Measurements from ENCODE around the gene ARHGAP45.
A peak's percentile ranks its signal among the peaks of the same experiment; 100 is the strongest.

ARHGAP45 gene

DNA sequence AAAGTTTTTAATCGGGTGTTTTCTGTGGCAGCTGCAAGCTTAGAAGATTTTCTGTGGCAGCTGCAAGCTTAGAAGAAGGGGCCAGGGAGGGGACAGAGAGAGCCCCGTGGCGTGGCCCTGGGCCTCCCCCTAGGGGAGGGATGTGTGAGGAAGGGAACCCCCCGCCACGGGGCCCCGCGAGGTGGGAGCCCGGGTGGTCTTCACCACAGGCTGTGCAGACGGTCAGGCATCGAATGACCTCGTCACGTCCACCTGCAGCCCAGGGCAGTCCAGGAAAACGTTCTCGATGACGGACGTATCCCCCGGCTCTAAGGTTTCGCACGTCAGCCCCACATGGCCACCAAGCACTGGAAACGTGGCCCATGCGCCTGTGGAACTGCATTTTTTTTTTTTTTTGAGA lies 19.6 kb downstream of the ARHGAP45 start:
- DNase-seq (ENCODE audit: low spot score): no peak

DNA sequence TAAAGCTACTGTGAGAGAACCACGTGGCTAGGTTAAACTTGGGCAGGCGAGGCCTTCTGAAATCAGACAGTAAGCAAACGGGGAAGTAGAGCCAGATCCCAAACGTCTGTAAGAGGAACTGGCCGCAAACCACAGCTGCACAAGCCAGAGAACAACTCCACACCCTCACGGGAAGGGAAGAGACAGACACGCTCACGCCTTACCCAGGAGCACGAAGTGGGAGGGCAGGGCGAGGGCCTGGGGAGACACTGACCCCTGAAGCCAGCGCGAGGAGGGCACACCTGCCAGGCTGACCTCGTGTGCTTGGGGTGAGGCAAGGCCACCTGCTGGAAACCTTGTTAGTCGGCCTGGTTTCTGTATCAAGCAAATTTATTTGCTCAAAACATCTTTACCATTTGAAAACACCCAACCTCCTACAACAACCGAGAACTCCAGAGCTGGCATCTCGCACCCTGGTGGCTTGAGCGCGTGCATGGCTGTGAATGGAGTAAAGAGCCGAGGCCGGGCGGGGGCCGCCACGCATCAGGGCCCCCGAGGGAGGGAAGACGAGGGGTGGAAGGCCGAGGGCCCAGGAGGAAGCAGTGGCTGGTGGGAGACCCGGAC lies 20.9 kb downstream of the ARHGAP45 start:
- DNase-seq (ENCODE audit: low spot score): no peak

GRCh38 chr19:1088416-1089010 lies 21.5 kb downstream of the ARHGAP45 start:
- no peak for DNase-seq (ENCODE audit: low spot score)

GRCh38 chr19:1089126-1089771 lies 22.3 kb downstream of the ARHGAP45 start:
- no peak for DNase-seq (ENCODE audit: low spot score)

- no peak for DNase-seq (ENCODE audit: low spot score)
These were observed 22.9 kb downstream of the ARHGAP45 start for GRCh38 chr19:1089891-1090290.

DNA sequence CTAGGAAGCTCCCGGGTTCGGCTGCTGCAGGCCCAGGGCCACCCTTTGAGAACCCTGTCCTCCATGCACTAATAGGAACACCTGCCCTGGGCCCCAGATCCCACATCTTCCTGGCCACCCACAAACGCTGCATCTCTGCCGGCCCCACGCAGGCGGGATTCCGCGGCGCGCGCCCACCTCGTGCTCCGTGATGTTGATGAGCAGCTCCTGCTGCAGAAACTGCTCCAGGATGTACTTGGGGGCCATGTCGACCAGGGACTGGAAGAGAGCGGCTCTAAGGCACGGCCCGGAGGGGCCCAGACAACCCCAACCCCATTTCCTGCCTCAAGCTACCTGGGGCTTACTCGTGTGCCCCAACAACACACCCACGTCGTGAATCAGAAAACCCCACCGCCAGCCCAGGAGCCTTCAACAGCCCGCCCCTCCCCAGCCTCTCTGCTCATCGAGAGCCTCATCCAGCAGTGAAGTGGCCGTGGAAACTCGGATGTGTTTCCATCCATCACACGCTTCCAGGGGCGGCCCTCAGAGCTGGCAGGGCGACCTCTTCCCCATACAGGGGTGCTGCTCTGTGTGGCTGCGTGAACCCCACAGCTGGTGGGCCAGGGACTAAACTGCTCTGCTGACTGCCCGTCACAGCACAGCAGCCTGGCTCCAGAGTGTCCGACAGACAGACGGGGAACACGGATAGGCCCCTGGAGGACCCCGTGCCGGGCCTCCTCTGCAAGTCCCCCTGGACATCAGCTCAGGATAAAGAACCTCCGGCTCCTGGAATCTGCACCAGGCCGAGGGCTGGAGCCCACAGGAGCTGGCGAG lies 24.0 kb downstream of the ARHGAP45 start:
- no peak for DNase-seq (ENCODE audit: low spot score)

DNA sequence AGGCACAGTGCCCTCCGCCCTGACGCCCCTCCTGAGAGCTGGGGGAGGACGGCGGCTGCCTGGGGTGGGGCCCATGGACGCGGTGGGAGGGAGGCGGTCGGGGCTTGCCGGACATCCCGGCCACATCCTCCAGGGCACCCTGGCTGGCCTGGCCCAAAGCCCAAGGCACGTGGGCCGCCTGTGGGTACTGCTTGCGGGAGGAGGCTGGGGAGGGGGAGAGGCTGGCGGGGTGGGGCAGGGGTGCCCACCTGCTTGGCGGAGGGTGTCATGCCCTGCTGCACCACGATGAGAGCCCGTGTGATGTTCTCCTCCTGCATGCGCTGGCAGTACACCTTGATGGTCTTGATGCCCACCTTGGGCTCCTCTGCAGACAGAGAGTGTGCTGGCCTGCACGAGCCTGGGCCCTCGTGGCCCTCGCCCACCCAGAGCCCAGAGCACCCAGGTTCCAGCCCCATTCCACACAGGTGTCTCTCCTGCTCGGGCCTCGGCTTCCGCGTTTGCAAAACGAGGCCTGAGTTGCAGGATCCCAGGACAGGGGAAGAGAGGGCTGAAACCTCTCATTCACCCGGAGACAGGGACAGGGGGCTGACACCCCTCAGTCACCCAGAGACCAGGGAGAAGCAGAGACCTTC lies 24.7 kb downstream of the ARHGAP45 start:
- no peak for DNase-seq (ENCODE audit: low spot score)

GRCh38 chr19:1093330-1093729 lies 26.4 kb downstream of the ARHGAP45 start:
- DNase-seq (ENCODE audit: low spot score): no peak

- DNase-seq (ENCODE audit: low spot score): no peak
These were observed 27.0 kb downstream of the ARHGAP45 start for GRCh38 chr19:1093811-1094553.

DNA sequence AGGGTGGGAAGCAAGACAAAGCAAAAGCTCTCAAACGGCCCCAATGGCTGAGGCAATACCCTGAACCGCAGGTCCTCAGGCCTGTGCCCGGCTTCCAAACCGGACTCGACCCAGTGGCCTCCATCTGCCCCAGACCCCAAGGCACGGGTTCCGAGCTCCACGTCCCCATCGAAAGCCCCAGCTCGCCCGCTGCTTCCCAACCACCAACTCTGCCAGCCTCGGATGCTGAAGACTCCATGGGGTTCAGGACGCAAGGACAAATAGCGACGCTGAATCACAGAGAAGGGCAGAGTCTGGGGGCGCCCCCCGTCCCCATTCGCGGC lies 27.6 kb downstream of the ARHGAP45 start:
- no peak for DNase-seq (ENCODE audit: low spot score)

DNA sequence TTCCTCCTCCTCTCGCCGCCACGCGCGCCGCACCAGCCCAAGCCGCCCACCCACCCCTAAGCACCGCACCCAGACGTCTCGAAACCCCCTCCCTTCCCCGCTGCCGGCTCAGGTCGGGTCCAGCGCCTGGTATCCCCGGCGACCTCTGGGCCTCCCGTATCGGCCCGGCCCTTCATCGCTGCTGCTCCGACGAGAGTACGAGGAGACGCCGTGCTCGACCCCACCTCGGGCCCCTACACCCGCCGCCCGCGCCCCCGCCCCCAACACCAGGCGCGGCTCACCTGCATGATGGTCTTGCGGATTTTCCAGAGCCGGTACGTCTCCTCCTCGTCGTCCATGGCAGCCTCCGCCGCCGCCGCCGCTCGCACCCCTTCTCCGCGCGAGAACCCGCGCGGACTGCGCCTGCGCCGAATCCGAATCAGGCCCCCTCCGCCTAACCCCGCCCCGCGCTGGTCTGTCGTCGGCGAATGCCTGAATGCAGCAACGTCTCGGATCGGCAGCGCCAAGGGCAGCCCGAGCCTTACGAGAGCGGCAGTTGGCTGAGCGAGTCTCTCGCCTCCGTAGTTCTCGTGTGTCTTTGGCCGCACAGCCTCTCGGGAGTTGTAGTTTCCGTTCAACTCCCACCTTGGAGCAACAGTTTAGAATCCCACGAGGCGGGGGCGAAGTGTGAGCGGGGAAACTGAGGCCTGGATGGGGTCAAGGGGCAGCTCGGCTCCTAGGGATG lies 28.2 kb downstream of the ARHGAP45 start, which contains the start of gene POLR2E:
POLR2E (minus strand) TSS at position 398 of the 724 bp plus-strand sequence; CDS start at position 338, 60 bp downstream.
- DNase-seq (ENCODE audit: low spot score): peak; percentile 99

DNA sequence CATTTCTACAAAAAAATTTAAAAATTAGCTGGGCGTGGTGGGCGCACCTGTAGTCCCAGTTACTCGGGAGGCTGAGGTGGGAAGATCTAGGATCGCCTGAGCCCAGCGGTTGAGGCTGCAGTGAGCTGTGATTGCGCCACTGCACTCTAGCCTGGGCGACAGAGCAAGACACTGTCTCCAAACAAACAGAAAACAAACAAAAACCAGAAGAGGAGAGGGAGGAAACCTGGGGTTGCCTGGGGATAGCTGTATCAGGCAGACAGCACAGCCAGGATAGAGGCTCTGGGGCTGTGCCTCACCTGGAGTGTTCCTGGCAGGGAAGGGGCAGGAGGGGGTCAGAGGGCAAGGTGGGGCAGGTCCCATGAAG lies 30.8 kb downstream of the ARHGAP45 start:
- DNase-seq (ENCODE audit: low spot score): no peak

GRCh38 chr19:1098177-1099051 lies 31.4 kb downstream of the ARHGAP45 start:
- DNase-seq (ENCODE audit: low spot score): no peak

DNA sequence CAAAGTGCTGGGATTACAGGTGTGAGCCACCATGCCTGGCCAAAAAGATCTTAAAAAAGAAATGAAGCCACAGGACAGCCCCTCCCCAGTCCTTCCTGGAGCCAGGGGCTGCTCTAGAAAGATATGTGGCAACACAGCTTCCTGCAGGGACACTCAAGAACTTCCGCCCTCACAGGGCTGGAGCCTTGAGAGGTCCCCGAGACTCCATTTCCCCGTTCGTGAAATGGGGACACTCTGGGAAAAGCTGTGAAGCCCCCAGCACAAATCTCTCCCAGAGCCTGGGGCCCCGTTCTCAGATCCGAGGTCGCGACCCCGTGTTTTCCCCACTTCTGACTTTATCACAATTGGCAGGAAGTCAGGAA lies 34.4 kb downstream of the ARHGAP45 start:
- DNase-seq (ENCODE audit: low spot score): no peak

- peak; percentile 84 for DNase-seq (ENCODE audit: low spot score)
These were observed 35.6 kb downstream of the ARHGAP45 start for GRCh38 chr19:1102407-1103131.

GRCh38 chr19:1103132-1103707 lies 36.3 kb downstream of the ARHGAP45 start:
- no peak for DNase-seq (ENCODE audit: low spot score)

GRCh38 chr19:1103708-1104310 lies 36.8 kb downstream of the ARHGAP45 start, which contains the start of gene GPX4:
Gene GPX4, plus strand, starts transcription at chr19:1103994. Its CDS starts 50 bp downstream, at chr19:1104044.
- DNase-seq (ENCODE audit: low spot score): peak; percentile 98

DNA sequence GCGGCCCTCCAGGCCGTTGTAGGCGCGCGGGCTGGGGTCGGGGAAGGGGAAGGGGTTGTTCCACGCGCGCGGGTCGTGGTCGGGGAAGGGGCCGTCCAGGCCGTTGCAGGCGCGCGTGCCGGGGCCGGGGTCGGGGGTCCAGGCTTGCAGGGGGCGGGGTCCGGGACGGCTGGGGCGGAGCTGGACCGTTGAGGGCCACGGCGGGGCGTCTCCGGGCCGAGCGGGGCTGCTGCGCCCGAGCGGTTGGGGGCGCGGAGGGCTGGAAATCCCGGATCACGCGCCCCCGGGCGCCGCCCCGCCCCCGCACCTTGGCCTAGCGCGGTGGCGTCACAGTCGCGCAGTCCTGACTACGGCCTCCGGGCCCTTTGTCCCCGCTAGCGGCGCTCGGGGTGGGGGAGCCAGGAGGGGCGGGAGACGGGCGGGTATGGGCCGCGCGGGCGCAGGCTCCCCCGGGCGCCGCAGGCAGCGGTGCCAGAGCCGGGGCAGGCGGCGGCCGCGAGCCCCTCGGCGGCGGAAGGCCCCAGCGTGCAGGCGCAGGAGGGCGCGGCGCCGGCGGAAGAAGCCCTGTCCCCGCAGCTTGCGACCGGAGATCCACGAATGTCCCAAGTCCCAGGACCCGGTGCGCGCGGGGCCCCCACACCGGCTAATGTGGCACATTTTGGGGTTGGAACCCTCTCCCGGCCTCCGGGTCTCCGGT lies 37.5 kb downstream of the ARHGAP45 start:
- peak; percentile 87 for DNase-seq (ENCODE audit: low spot score)
